Hepatocyte (in vitro differentiated cells): ENCODE results near the gene OR10Z1.

Source experiments
- CTCF ChIP-seq: fragments of 200-600 bp; sonication (generic); IDR thresholded peaks from 2 replicates; pipeline ENCODE4 v1.5.1; 2016; ENCODE audit warnings: antibody characterized with exemption, mild to moderate bottlenecking; ENCODE audit not compliant: poor library complexity
- EZH2 ChIP-seq: fragments of 200-600 bp; sonication (generic); IDR thresholded peaks from 2 replicates; pipeline ENCODE4 v1.6.1; 2016; ENCODE audit warnings: antibody characterized with exemption, mild to moderate bottlenecking, borderline replicate concordance
- EZH2phosphoT487 ChIP-seq: fragments of 200-600 bp; sonication (generic); IDR thresholded peaks from one replicate; pipeline ENCODE4 v1.6.1; 2018; ENCODE audit warnings: antibody characterized with exemption, mild to moderate bottlenecking, low read depth, moderate library complexity; ENCODE audit not compliant: unreplicated experiment, severe bottlenecking

DNA sequence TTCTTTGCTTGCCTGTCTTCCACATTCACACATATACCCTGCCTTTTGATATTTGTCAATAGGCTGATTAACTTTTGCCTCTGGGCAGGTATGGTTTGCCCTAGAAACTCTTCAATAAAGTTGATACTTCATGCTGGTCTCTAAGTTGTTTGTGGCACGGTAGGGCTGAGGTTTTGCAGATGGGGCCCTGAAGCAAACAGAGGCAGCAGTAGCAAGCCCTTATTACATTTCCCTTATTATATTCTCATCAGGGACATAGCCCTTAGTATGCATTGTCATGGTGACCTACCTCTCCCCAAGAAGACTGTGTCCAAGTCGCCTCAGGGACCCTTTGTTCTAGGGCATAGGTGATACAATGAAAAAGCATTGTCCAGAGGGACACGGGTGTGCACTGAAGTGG lies 34.6 kb upstream of the OR10Z1 start, which contains the start of gene OR6P1:
- TF ChIP-seq CTCF (no peak), EZH2 (no peak), EZH2phosphoT487 (no peak)
